ENCODE results near the gene RNPEP. TPM values are rescaled to one million over a fixed set of nuclear protein-coding genes. Genes with fewer than 3 reads are reported as not detected.

RNPEP gene
- total RNA-seq, 1 experiment from 2014 or later, result 57.4 TPM

DNA sequence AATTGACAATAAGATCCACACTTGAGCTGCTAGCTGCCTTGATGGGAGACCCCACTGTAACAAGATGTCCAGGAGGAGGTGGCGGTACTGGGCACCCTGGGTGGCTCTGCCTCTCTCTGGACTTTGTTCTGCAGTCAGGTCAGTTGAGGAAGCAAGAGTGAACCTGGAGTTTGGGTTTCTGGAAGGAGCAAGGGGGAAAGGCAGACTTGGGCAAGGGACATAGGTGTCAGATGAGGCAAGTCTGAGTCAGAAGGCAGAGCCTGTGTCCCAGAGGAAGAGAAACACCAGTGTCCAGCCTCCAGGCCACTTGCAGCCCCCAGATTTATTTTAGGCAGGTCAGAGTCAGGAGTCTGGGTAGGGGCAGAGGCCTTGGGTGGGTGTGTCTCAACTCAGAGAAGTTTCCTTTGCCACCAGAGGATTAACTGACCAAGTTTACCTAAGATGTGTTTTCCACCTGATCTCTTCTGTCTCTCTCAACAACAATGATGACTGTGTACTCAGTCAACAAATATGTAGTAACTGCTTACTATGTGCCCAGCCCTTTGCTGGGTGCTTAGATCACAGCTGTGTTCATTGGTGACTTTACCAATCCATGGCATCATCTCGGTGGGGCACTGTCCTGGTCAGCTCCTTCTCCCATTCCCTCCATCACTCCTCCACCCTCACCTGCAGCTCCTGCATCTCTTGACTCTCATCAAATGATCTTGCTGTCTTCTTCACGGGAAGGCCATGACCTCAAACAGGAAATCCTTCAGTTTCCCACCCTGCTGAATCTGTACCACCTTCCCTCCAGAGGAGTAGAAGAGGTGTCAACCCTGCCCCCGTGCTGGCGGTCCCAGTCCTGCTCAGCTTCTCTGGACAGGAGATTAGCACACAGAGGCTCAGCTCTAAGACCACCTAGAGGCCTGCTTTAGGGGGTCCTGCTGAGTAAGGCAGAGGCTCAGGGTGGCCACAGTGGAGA lies 64.6 kb downstream of the RNPEP start:
- no peaks in the 10 kb centered on the region for H3K36me3 Mint-ChIP-seq
- no peak for ATAC-seq
- POLR2A ChIA-PET, result no interaction called here
- no peak for TF ChIP-seq SOX15 (CRISPR knock-in tag; IDR thresholded peaks at IDR 0.05)
- 0 out of 2 replicates have a peak, but pooled peaks have one; percentile 22 for TF ChIP-seq GABPB1 (CRISPR knock-in tag; IDR thresholded peaks at IDR 0.05)
- peaks cover 5% of the 10 kb centered on the region; the same call in 1 of the 2 replicates for H3K9me3 Mint-ChIP-seq
- no peak for DNase-seq (ENCODE audit: low spot score)
- no peak overlapping the region; the same call in 1 of the 2 replicates for H3K27ac Mint-ChIP-seq
- no peaks in the 10 kb centered on the region for H3K4me1 Mint-ChIP-seq
- H3K27me3 Mint-ChIP-seq (ENCODE audit: low read depth), result no peaks in the 10 kb centered on the region; the same call in 1 of the 2 replicates
- CTCF ChIA-PET, result interaction anchor here (1.1 to 1.5 kb wide), 3 partner anchors 47 to 151 kb away, joined by 3 to 4 read pairs (median 4); no protein-coding TSS in a partner anchor
- no peak overlapping the region for H3K4me3 Mint-ChIP-seq

GRCh38 chr1:202047977-202048376 lies 65.5 kb downstream of the RNPEP start:
- ATAC-seq, result no peak
- CTCF ChIA-PET, result no interaction called here

GRCh38 chr1:202049129-202049528 lies 66.7 kb downstream of the RNPEP start:
- Mint-ChIP-seq H3K36me3 (no peaks in the 10 kb centered on the region), H3K9me3 (peaks cover 5% of the 10 kb centered on the region; the same call in 1 of the 2 replicates), H3K4me1 (no peaks in the 10 kb centered on the region), H3K27ac (no peak overlapping the region), H3K27me3 (ENCODE audit: low read depth) (no peaks in the 10 kb centered on the region; the same call in 1 of the 2 replicates), H3K4me3 (no peak overlapping the region)
- no peak for TF ChIP-seq KAT7 (CRISPR knock-in tag; IDR thresholded peaks at IDR 0.05; ENCODE audit: borderline replicate concordance)
- no peak for TF ChIP-seq HMGXB4 (CRISPR knock-in tag; IDR thresholded peaks at IDR 0.05)
- TF ChIP-seq MYBL2 (CRISPR knock-in tag; IDR thresholded peaks at IDR 0.05), result no peak
- TF ChIP-seq NR3C1 (CRISPR knock-in tag; conservative IDR thresholded peaks at IDR 0.05; ENCODE audit: low read depth), result no peak
- no peak for TF ChIP-seq SMAD4 (CRISPR knock-in tag; IDR thresholded peaks at IDR 0.05)
- no peak for TF ChIP-seq ZNF416 (CRISPR knock-in tag; IDR thresholded peaks at IDR 0.05)
- TF ChIP-seq ZNF671 (CRISPR knock-in tag; IDR thresholded peaks at IDR 0.05), result no peak
- POLR2A ChIA-PET, result interaction anchor here (0.6 kb wide), 1 partner anchor 12 kb away, joined by 3 read pairs; no protein-coding TSS in a partner anchor
- CTCF ChIA-PET, result interaction anchor here (1.1 kb wide), 1 partner anchor 86 kb away, joined by 3 read pairs; no protein-coding TSS in a partner anchor
- ATAC-seq, result no peak
- no peak for DNase-seq (ENCODE audit: low spot score)

More at GRCh38 chr1:202047977-202048376, 65.5 kb downstream of the RNPEP start:
- no peaks in the 10 kb centered on the region; the same call in 1 of the 2 replicates for H3K27me3 Mint-ChIP-seq (ENCODE audit: low read depth)
- DNase-seq (ENCODE audit: low spot score), result no peak
- TF ChIP-seq HMGA2 (CRISPR knock-in tag; IDR thresholded peaks at IDR 0.05) (no peak), HMGXB4 (CRISPR knock-in tag; IDR thresholded peaks at IDR 0.05) (no peak), SMAD3 (CRISPR knock-in tag; IDR thresholded peaks at IDR 0.05; ENCODE audit: borderline replicate concordance) (no peak), TCF7 (CRISPR knock-in tag; IDR thresholded peaks at IDR 0.05; ENCODE audit: low read depth) (no peak), CREM (CRISPR knock-in tag; IDR thresholded peaks at IDR 0.05) (no peak), MLX (CRISPR knock-in tag; IDR thresholded peaks at IDR 0.05) (no peak), TEAD1 (CRISPR knock-in tag; IDR thresholded peaks at IDR 0.05) (no peak), ZMAT4 (CRISPR knock-in tag; IDR thresholded peaks at IDR 0.05) (no peak), ZNF121 (CRISPR knock-in tag; IDR thresholded peaks at IDR 0.05) (no peak), SP1 (CRISPR knock-in tag; conservative IDR thresholded peaks at IDR 0.05) (no peak), ZNF219 (CRISPR knock-in tag; IDR thresholded peaks at IDR 0.05; ENCODE audit: borderline replicate concordance) (no peak), NR3C1 (CRISPR knock-in tag; conservative IDR thresholded peaks at IDR 0.05; ENCODE audit: low read depth) (no peak), PRRX2 (CRISPR knock-in tag; IDR thresholded peaks at IDR 0.05) (no peak), ZNF423 (CRISPR knock-in tag; IDR thresholded peaks at IDR 0.05) (no peak)
- TF ChIP-seq, protein P1, sequence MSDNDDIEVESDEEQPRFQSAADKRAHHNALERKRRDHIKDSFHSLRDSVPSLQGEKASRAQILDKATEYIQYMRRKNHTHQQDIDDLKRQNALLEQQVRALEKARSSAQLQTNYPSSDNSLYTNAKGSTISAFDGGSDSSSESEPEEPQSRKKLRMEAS (CRISPR knock-in tag; IDR thresholded peaks at IDR 0.05), result no peak
- TF ChIP-seq, protein P2, sequence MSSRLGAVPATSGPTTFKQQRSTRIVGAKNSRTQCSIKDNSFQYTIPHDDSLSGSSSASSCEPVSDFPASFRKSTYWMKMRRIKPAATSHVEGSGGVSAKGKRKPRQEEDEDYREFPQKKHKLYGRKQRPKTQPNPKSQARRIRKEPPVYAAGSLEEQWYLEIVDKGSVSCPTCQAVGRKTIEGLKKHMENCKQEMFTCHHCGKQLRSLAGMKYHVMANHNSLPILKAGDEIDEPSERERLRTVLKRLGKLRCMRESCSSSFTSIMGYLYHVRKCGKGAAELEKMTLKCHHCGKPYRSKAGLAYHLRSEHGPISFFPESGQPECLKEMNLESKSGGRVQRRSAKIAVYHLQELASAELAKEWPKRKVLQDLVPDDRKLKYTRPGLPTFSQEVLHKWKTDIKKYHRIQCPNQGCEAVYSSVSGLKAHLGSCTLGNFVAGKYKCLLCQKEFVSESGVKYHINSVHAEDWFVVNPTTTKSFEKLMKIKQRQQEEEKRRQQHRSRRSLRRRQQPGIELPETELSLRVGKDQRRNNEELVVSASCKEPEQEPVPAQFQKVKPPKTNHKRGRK (CRISPR knock-in tag; IDR thresholded peaks at IDR 0.05; ENCODE audit: borderline replicate concordance), result no peak
- H3K9me3 Mint-ChIP-seq, result peaks cover 5% of the 10 kb centered on the region; the same call in 1 of the 2 replicates
- no peak overlapping the region for H3K4me3 Mint-ChIP-seq
- H3K36me3 Mint-ChIP-seq, result no peaks in the 10 kb centered on the region
- POLR2A ChIA-PET, result no interaction called here
- H3K27ac Mint-ChIP-seq, result no peak overlapping the region
- H3K4me1 Mint-ChIP-seq, result no peaks in the 10 kb centered on the region

All from WTC11 (cell line).